Adrenal gland (tissue), 5 donors: ENCODE data around the gene AGR2.

Source experiments
- CTCF ChIP-seq, 6 experiments: fragments of 450-650 bp in 4 of 6; fragments of 200-600 bp in 2 of 6; sonication (generic) in 1 of 6; IDR thresholded peaks; 1 replicate in 5 of 6; 2 replicates in 1 of 6; pipeline versions ENCODE4 v1.5.1 to v1.8.0; 2016 to 2021; ENCODE audit warnings: antibody characterized with exemption in 6 of 6, mild to moderate bottlenecking in 2 of 6, moderate library complexity in 1 of 6
- POLR2A ChIP-seq, 2 donors: fragments of 450-650 bp; IDR thresholded peaks; one replicate each; pipeline ENCODE4 v1.6.1; 2017; ENCODE audit warnings: antibody characterized with exemption in 2 of 2, mild to moderate bottlenecking in 2 of 2, moderate library complexity in 1 of 2
- donor health status: DM: no; HTN: no; CAD: no.

- TF ChIP-seq CTCF (IDR thresholded peaks at IDR 0.05) (no peak), POLR2A (IDR thresholded peaks at IDR 0.05) (no peak)
Measured at GRCh38 chr7:16847381-16847860, 42.6 kb upstream of the AGR2 start.
